Stimulated activated CD4-positive, alpha-beta T cell treated with anti-CD3 and anti-CD28 coated beads, TNF-alpha, amount 100 ng/mL, for 4 hours (primary cell): ENCODE data around the gene IGSF23.
"Not testable (repeated sequence)": the region's sequence is repeated elsewhere in the genome, so short reads cannot be mapped to it uniquely, and the experiment has no call there.

Source experiments
- DNase-seq, 3 experiments: peaks; one replicate each; pipeline ENCODE4 v3.0.0-alpha.2; 2020; ENCODE audit warnings: low read depth in 3 of 3

Gene IGSF23

DNA sequence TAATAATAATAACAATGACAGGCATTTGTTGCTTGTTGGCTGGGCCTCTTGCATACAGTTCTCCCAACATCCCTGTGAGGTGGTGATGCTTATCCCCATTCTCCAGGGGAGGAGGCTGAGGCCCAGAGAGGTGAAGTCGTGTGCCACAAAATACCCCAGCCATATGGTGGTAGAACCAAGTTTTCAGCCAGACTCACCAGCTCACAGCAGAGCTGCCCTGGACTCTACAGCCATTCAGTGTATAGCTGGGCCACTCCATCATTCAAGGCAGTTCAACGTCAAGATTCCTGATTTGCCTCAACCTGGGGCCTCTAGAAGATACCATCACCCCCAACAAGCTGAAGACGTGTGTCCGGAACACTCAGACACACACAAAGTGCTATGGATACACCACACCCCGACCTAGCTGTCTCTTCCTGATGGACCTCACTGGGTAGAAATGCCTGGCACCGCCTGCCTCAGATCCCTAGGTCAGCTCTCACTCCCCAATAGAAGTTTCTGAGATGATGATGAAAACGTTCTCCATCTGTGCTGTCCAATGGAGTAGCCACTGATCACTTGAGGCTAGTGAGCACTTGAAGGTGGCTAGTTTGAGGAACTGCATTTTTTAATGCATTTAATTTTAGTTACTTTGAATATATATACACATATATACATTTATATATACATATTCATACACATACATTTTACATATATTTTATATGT, 53.6 kb downstream of the IGSF23 start:
- DNase-seq = no peak

DNA sequence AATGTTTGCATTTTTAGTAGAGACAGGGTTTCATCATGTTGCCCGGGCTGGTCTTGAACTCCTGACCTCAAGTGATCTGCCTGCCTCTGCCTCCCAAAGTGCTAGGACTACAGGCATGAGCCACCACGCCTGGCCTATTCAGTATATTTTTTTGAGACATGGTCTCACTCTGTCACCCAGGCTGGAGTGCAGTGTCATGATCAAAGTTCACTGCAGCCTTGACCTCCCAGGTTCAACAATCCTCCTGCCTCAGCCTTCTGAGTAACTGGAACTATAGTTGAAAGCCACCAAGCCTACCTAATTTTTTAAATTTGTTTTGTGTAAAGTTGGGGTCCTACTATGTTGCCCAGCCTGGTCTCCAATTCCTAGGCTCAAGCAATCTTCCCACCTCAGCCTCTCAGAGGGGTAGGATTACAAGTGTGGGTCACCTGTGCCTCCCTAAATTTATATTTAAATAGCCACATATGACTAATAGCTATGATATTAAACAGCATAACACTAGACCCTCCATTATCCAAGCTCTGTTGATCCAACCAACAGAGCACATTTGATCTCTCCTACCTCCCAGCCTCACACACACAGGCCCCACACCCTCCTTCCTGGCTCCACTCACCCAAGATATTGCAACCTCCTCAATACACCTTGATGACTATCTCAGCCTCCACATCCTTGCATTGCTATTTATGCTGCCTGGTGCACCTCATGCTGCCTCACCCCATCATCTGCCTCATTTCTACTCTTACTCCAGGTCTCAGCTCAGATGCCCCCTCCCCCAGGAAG, 55.8 kb downstream of the IGSF23 start:
- DNase-seq = no peak

DNA sequence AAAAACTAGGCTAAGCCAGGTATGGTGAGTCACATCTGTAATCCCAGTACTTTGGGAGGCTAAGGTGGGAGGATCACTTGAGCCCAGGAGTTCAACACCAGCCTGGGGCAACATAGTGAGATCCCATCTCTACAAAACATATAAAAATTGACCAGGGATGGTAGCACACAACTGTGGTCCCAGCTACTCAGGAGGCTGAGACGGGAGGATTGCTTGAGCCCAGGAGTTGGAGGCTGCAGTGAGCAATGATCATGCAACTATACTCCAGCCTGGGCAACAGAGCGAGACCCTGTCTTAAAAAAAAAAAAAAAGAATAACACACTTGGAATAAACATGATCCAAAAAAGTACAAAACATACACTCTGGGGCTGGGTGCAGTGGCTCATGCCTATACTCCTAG, 56.7 kb downstream of the IGSF23 start:
- not testable (repeated sequence) for DNase-seq

DNA sequence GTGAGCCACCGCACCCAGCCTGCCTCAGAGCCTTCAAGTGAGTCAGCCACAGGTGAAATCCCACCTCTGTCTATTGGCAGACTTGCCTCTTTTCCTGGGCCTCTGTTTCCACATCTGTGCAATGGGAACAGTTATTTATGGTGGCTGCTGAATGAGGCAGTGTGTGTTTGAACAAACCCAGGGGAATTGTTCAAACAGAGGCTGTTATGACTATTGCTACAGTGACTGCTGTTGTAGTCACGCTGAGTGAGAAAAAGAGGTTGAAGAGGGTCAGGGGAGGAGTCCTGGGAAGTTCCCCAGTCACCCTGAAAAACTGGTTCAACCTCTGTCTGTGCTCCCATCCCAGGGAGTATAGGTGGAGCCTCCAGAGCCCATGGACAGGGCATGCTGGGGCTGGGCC, 58.0 kb downstream of the IGSF23 start, which contains the start of gene CEACAM19:
TSS of gene CEACAM19 (plus strand) at position 83 of the 400 bp plus-strand sequence. CDS start 450 bp downstream, outside the sequence.
- DNase-seq = no peak

DNA sequence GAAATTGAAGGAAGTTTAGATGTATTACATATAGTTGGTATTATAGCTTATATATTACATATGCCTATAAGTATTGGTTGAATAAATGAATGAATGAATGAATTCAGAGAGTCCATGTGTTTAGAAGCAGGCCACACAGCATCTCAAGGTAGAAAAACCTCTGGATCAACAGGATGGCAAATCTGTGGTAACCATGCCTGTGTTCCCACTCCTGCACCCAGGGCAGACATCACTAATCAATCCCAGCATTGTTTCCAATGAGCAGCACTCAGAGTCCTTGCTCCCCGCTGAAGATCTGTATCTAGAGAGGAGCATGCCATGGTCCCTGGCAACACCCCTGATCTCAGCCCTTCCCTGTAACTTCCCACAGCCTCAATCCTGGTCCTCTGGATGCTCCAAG, 58.9 kb downstream of the IGSF23 start:
- no peak for DNase-seq

DNA sequence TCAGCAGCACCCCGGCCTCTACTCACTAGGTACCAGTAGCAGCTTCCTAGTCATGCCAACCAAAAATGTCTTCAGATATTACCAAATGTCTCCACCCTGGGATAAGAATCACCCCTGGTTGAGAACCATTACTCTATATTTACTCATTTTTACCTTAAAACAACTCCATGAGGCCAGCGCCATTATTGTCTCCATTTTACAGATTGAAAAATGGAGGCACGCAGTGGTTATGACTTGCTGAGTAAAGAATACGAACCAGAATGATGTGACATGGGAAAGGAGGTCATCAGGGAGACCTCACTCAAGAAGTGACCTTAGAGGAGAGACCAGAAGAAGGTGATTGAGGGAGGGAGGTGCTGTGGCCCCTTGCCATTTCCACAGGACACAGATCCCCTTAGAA, 60.1 kb downstream of the IGSF23 start:
- DNase-seq = no peak

DNA sequence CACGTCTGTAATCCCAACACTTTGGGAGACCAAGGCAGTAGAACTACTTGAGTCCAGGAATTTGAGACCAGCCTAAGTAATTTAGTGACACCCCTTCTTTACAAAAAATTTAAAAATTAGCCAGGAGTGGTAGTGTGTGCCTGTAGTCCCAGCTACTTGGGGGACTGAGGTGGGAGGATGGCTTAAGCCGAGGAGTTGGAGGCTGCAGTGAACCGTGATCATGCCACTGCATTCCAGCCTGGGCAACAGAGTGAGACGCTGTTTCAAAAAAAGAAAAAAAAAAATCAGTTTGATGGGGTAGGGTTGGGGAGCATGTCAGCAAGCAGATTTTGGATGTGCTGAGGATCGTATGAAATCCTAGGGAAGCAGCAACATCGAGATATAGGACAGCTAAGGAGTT, 62.2 kb downstream of the IGSF23 start:
- no peak for DNase-seq

DNA sequence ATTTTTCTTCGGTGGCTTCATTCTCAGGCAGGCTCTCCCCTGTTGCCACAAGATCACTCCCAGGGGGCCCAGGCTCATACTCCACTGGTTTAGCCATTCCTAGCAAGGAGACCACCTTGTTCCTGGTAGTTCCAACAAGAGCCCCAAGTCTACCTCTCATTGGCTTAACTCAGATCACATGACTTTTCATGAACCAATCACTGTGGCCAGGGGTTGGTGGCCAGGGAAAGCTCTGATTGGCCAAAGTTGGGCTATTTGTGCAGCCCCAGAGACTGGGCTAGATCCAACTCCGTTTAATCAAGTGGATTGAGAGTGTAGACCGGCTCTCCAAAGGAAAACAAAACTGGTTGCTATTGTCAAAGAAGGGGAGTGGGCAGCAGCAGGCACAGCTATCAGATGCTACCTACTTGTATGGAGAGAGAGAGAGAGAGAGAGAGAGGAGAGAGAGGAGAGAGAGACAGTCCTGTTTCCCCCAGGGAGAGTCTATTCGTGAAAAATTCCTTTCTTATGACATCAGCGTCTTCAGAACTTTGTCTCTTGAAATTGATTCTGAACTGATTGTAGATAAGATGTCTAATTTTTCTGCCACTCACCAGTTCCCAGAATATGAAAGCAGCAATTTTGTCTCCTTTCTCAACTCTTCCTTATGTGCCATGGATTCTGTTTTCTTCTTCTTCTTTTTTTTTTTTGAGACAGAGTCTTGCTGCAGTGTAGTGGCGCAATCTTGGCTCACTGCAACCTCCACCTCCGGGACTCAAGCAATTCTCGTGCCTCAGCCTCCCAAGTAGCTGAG, 63.9 kb downstream of the IGSF23 start:
- no peak for DNase-seq

DNA sequence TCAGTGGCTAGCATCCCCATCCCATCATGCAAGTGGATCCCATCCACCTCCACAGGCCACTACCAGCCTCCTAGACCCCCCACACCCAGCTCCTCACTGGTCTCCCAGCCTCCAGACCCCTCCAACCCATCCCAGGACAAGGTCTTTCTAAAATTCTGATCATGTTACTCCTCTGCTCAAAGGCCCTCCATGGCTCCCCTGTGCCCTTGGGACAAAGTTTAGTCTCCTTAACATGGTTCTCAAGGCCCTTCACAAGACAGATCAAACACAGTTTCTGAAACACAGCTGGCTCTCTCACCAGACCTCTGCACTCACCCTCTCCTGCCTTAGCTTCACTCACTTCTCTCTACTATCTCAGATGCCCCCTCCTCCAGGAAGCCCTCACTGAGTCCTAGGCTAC, 67.2 kb downstream of the IGSF23 start:
- no peak for DNase-seq

DNA sequence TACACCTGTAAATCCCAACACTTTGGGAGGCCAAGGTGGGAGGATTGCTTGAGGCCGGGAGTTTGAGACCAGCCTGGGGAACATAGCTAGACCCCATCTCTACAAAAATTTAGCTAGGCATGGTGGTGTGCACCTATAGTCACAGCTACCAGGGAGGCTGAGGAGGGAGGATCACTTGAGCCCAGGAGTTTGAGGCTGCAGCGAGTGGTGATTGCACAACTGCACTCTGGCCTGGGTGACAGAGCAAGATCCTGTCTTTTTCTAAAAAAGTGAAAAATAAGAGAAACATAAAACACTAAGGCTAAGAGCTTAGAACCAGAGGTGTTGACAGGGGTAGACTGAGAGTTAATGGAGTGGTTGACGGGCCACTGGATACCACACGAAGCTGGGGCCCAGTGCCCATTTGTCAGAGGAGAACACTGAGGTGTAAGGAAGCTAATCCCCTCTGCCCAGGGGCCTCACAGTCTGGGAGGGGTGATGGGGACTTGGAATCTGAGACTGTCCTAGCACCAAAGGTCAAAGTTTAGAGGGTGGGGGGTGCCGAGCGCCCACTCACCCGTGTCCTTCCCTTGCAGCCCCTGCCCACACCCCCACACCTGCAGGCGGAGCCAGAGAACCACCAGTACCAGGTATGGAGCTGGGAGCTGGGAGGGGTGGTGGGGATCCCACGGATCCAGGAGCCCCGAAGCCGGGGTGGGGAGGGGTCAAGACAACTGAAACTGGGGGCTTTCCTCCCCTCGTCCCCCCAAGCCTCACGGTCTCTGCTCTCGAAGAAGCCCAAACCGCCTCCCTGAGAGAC, 68.8 kb downstream of the IGSF23 start:
- no peak for DNase-seq

DNA sequence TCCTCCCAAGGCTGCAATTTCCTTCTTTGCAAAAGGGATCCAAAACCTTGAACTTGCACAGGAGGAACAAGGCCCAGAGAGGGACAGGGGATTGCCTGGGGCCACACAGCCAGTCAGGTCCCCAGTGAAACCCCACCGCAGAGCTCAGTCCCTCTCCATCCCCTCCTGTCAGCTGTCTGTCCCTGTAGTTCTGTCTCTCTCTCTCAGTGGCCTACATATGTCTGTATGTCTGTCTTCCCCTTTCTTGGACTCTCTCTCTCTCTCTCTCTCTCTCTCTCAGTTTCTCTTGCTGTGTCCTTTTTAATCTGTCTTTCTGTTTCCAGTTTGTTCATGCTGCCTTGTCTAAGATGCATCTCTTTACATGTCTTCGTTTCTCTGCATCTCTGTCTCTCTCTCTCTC, 69.4 kb downstream of the IGSF23 start:
- DNase-seq = no peak

DNA sequence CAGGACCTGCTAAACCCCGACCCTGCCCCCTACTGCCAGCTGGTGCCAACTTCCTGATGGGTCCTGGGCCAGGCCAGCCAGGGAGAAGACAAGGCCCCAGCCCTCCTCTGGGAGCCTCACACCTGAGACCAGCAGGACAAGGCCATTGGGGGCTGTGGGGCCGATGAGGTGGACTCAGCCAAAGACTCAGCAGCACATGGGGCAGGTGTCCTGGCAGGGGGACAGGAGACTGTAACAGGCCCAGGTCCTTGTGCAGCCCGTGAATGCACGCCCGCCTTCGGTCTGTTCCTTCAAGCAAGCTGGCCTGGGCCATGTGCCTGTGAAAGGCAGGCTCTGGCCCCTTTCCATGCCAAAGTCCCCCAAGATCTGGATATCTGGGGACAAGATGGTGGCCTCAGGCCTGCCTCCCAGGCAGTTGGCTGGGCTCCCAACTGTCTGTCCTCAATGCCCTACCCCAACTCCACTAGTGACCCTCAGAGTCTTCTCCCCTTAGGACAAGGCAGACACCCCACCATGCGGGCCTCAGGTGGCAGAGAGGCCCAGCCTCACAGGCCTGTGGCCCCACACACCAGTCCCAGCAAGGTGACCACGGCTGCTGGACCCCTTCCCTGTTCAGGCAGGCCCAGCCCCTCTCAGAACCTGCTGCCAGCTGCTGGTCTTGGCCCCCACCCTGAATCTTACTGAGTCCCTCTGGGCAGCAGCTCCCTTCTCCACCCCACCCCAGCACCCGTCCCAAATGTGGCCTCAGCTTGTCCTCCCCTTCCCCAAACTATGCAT, 70.3 kb downstream of the IGSF23 start:
- no peak for DNase-seq

DNA sequence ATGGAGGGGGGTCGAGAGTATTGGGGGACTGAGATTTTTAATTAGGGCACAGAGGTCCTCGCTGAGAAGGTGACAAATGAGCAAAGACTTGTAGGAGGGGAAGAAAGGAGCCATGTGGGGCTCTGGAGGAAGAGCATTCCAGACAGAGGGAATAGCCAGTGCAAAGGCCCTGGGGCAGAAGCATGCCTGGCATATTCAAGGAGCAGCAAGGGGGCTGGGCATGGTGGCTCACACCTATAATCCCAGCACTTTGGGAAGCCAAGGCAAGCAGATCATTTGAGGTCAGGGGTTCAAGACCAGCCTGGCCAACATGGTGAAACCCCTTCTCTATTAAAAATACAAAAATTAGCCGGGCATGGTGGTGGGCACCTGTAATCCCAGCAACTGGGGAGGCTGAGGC, 71.0 kb downstream of the IGSF23 start:
- not testable (repeated sequence) for DNase-seq

DNA sequence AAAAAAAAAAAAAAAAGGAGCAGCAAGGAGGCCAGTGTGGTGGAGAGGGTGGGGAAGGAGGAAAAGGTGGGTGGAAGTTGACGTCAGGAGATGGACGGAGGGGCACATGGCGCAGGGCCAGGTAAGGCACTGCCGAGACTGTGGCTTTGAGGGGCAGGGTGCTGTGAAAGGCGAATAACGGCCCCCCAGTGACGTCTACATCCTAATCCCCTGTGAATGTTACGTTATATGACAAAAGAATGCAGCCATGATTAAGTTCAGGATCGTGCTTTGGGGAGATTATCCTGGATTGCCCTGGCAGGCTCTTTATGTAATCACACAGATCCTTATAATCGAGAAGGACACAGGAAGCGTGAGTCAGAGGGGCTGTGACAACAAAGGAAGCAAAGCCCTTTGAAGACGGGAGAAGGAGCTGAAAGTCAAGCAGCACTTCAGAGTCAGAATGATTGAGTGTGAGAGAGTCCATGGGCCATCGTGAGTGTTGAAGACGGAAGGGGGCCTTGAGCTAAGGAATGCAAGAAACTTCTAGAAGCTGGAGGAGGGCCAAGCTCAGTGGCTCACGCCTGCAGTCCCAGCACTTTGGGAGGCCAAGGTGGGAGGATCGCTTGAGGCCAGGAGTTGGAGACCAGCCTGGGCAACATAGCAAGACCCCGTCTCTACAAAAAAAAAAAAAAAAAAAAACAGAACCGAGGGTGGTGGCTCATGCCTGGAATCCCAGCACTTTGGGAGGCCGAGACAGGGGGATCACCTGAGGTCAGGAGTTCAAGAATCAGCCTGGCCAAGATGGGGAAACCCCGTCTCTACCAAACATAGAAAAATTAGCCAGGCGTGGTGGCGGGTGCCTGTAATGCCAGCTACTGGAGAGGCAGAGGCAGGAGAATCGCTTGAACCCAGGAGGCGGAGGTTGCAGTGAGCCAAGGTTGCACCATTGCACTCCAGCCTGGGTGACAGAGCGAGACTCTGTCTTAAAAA, 71.8 kb downstream of the IGSF23 start:
- DNase-seq = no peak

DNA sequence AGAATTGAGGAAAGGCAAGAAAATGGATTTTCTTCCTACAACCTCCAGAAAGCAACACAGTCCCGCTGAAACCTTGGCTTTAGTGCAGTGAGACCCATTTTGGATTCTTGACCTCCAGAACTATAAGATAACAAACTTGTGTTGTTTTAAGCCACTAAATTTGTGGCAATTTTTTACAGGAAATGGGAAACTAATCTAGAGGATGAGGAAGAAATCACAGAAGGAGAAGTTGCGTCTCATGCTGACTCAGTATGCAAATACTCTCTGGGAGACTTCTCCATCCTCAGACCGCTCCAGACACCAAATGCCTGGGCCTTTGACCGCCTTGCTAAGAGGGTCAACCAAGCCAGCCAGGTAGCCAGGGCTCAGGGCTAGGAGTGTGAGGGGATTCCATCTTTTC, 72.5 kb downstream of the IGSF23 start:
- no peak for DNase-seq
